ENCODE data around the gene PRDX1. TPM values are rescaled to one million over a fixed set of nuclear protein-coding genes. Genes with fewer than 3 reads are reported as not detected.
A peak's percentile ranks its signal among the peaks of the same experiment; 100 is the strongest.

Gene PRDX1
- total RNA-seq, 1 donor from 2014 or later = 1,754 TPM

DNA sequence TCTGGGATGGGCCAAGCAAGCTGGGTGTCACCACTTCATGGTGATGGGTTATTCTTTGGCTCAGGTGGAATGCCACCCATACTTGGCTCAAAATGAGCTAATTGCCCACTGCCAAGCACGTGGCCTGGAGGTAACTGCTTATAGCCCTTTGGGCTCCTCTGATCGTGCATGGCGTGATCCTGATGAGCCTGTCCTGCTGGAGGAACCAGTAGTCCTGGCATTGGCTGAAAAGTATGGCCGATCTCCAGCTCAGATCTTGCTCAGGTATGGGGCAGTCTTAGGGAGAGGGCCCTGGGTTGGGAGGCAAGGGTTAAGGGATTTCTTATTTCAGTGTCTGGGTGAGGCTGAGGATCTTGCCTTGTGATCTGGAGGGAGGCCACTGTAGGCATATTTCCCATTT, 46.7 kb upstream of the PRDX1 start:
- TF ChIP-seq, protein P1, sequence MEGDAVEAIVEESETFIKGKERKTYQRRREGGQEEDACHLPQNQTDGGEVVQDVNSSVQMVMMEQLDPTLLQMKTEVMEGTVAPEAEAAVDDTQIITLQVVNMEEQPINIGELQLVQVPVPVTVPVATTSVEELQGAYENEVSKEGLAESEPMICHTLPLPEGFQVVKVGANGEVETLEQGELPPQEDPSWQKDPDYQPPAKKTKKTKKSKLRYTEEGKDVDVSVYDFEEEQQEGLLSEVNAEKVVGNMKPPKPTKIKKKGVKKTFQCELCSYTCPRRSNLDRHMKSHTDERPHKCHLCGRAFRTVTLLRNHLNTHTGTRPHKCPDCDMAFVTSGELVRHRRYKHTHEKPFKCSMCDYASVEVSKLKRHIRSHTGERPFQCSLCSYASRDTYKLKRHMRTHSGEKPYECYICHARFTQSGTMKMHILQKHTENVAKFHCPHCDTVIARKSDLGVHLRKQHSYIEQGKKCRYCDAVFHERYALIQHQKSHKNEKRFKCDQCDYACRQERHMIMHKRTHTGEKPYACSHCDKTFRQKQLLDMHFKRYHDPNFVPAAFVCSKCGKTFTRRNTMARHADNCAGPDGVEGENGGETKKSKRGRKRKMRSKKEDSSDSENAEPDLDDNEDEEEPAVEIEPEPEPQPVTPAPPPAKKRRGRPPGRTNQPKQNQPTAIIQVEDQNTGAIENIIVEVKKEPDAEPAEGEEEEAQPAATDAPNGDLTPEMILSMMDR (IDR thresholded peaks at IDR 0.05; ENCODE audit: partially characterized antibody, unreplicated experiment) = no peak
- Mint-ChIP-seq H3K4me1 (ENCODE audit: low read depth, unreplicated experiment) (peaks cover 1% of the 10 kb centered on the region), H3K27ac (ENCODE audit: unreplicated experiment) (peak overlapping the region; percentile 31), H3K9me3 (ENCODE audit: unreplicated experiment) (peaks cover 4% of the 10 kb centered on the region), H3K4me3 (ENCODE audit: unreplicated experiment) (no peak overlapping the region), H3K27me3 (ENCODE audit: unreplicated experiment) (peaks cover 4% of the 10 kb centered on the region), H3K36me3 (ENCODE audit: unreplicated experiment) (no peaks in the 10 kb centered on the region)
- no peak for DNase-seq

DNA sequence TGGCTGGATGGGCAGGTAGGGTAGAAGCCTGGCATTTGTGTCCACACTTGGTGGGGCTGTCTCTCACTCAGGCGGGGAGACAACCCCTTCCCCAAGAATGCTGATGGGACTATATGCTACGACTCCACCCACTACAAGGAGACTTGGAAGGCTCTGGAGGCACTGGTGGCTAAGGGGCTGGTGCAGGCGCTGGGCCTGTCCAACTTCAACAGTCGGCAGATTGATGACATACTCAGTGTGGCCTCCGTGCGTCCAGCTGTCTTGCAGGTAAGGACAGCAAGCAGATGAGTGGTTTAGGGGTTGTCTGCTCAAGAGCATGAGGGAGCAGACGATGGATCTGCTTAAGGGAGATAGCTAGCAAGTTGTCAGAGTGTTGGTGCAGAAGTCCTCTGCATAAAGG, 46.2 kb upstream of the PRDX1 start:
- H3K27me3 Mint-ChIP-seq (ENCODE audit: unreplicated experiment) = peaks cover 4% of the 10 kb centered on the region
- no peak overlapping the region for H3K27ac Mint-ChIP-seq (ENCODE audit: unreplicated experiment)
- H3K4me3 Mint-ChIP-seq (ENCODE audit: unreplicated experiment) = no peak overlapping the region
- peaks cover 1% of the 10 kb centered on the region for H3K4me1 Mint-ChIP-seq (ENCODE audit: low read depth, unreplicated experiment)
- no peak for DNase-seq
- no peaks in the 10 kb centered on the region for H3K36me3 Mint-ChIP-seq (ENCODE audit: unreplicated experiment)
- TF ChIP-seq, protein P1 (IDR thresholded peaks at IDR 0.05; ENCODE audit: partially characterized antibody, unreplicated experiment) = no peak
- peaks cover 4% of the 10 kb centered on the region for H3K9me3 Mint-ChIP-seq (ENCODE audit: unreplicated experiment)

DNA sequence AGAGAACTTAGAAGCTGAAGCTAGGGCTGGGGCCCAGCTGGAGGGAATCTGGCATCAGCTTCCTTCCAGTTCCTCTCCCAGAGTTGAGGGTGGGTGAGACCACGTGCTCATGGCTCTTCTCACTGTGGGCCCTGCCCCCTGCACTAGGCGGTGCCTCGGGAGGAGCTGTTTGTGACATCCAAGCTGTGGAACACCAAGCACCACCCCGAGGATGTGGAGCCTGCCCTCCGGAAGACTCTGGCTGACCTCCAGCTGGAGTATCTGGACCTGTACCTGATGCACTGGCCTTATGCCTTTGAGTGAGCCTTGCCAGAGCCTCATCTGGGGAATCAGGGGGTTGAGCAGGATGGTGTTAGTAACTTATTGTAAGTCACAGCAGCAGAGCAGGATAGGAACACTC, 45.0 kb upstream of the PRDX1 start:
- Mint-ChIP-seq H3K9me3 (ENCODE audit: unreplicated experiment) (peaks cover 4% of the 10 kb centered on the region), H3K27me3 (ENCODE audit: unreplicated experiment) (peaks cover 3% of the 10 kb centered on the region), H3K36me3 (ENCODE audit: unreplicated experiment) (no peaks in the 10 kb centered on the region), H3K4me3 (ENCODE audit: unreplicated experiment) (no peak overlapping the region), H3K27ac (ENCODE audit: unreplicated experiment) (no peak overlapping the region), H3K4me1 (ENCODE audit: low read depth, unreplicated experiment) (peaks cover 1% of the 10 kb centered on the region)
- TF ChIP-seq, protein P1 (IDR thresholded peaks at IDR 0.05; ENCODE audit: partially characterized antibody, unreplicated experiment) = no peak
- DNase-seq = no peak

DNA sequence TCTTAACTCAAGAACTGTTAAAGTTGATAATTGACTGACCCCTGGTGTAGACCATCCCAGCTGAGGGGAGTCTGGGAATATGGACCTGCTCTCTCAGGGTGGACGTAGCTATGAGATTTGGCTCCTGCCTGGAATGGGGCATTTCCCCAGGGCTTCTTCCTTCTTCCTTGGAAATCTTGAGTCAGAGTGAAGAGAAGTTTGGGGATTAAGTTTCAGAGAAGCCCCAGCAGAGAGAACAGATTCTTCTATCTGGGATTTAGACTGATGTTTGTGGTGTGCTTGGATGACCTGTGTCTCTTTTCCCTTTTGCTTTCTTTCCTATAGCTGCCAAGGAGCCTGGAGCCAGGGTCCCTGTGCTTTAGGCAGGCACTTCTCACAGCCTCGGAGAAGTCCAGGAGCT, 42.2 kb upstream of the PRDX1 start:
- H3K9me3 Mint-ChIP-seq (ENCODE audit: unreplicated experiment) = peaks cover 4% of the 10 kb centered on the region
- H3K36me3 Mint-ChIP-seq (ENCODE audit: unreplicated experiment) = no peaks in the 10 kb centered on the region

DNA sequence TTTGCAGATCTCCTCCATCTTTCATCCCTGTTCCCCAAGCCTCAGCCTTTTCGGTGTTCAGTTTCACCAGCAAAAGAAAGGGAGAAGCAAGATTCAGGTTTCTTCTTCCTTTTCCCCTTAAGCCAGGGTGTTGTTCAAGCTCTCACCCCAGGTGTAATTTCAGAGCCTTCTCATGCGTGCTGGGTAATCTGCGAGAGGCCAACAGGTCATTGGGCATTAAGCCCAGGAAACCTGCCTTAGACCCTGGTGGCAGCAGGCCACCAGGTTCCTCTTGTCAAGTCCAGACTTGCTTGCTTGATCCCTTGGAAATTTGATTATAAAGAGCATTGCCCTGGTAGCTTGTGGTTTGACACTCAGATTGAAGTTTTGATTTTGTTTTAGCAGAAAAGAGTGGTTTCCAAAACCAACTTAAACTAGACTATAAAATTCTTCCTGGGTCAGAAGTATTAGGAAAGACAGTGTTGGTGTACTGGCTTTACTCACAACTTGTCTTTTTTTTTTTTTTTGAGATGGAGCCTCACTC, 35.8 kb upstream of the PRDX1 start:
- TF ChIP-seq, protein P1 (IDR thresholded peaks at IDR 0.05; ENCODE audit: partially characterized antibody, unreplicated experiment) = no peak
- Mint-ChIP-seq H3K4me3 (ENCODE audit: unreplicated experiment) (no peak overlapping the region), H3K4me1 (ENCODE audit: low read depth, unreplicated experiment) (peaks cover 5% of the 10 kb centered on the region), H3K9me3 (ENCODE audit: unreplicated experiment) (peaks cover 4% of the 10 kb centered on the region), H3K36me3 (ENCODE audit: unreplicated experiment) (no peaks in the 10 kb centered on the region), H3K27me3 (ENCODE audit: unreplicated experiment) (no peaks in the 10 kb centered on the region), H3K27ac (ENCODE audit: unreplicated experiment) (no peak overlapping the region)
- DNase-seq = no peak

More for the DNA sequence above, 42.2 kb upstream of the PRDX1 start:
- Mint-ChIP-seq H3K27ac (ENCODE audit: unreplicated experiment) (no peak overlapping the region), H3K4me1 (ENCODE audit: low read depth, unreplicated experiment) (no peaks in the 10 kb centered on the region), H3K27me3 (ENCODE audit: unreplicated experiment) (peaks cover 3% of the 10 kb centered on the region), H3K4me3 (ENCODE audit: unreplicated experiment) (no peak overlapping the region)
- no peak for DNase-seq
- TF ChIP-seq, protein P1 (IDR thresholded peaks at IDR 0.05; ENCODE audit: partially characterized antibody, unreplicated experiment) = no peak

Data from glutamatergic neuron (in vitro differentiated cells).